GM20000 (cell line): ENCODE measurements around the gene NUMB.

Experiments
- DNase-seq: peaks from one replicate; pipeline ENCODE4 v3.0.0; 2012; ENCODE audit warnings: low spot score
- CTCF ChIP-seq: IDR thresholded peaks from 2 replicates; pipeline ENCODE4 v1.5.1; 2012; ENCODE audit warnings: mild to moderate bottlenecking, control low read depth; ENCODE audit errors: extremely low read depth, missing control alignments

NUMB gene

GRCh38 chr14:73252491-73253322 is 205.6 kb downstream of the NUMB start:
- no peak for TF ChIP-seq CTCF
- no peak for DNase-seq

GRCh38 chr14:73251516-73252215 is 206.7 kb downstream of the NUMB start:
- DNase-seq: no peak
- TF ChIP-seq CTCF: no peak

- DNase-seq: no peak
Measured at GRCh38 chr14:73250781-73251500, 207.4 kb downstream of the NUMB start.

GRCh38 chr14:73250317-73250713 is 208.0 kb downstream of the NUMB start:
- TF ChIP-seq CTCF: no peak
- DNase-seq: no peak

More at GRCh38 chr14:73250781-73251500, 207.4 kb downstream of the NUMB start:
- TF ChIP-seq CTCF: no peak

GRCh38 chr14:73249564-73250316 is 208.6 kb downstream of the NUMB start:
- DNase-seq: no peak
- no peak for TF ChIP-seq CTCF

- DNase-seq: no peak
- TF ChIP-seq CTCF: no peak
Measured at GRCh38 chr14:73249108-73249507, 209.2 kb downstream of the NUMB start.
